B cell (primary cell): ENCODE data around the gene UNC13C. TPM values are rescaled to one million over a fixed set of nuclear protein-coding genes. Genes with fewer than 3 reads are reported as not detected.

Source experiments
- ATAC-seq: fragments of 200-7000 bp; cut with Tn5 transposase; one replicate; pipeline ENCODE4 v1.10.0; 2021; ENCODE audit warnings: low read depth, mild to moderate bottlenecking, moderate number of reproducible peaks, moderate library complexity
- CTCF ChIA-PET: fragments of 350-600 bp; sonication (Branson Sonifier 250); formaldehyde crosslinking; loops from one replicate; lab custom pipeline; 2021; ENCODE audit warnings: antibody characterized with exemption, inconsistent platforms; lab: Charles Lee
- POLR2A ChIA-PET: fragments of 350-600 bp; sonication (Branson Sonifier 250); formaldehyde crosslinking; loops from one replicate; lab custom pipeline; 2021; ENCODE audit warnings: antibody characterized with exemption; lab: Charles Lee
- DNase-seq: peaks from one replicate; pipeline ENCODE4 v3.0.0; 2013
- H2AFZ ChIP-seq: 2 replicates; pipeline ENCODE4 v1.6.1; 2012; ENCODE audit warnings: mild to moderate bottlenecking, low read depth, low read length; ENCODE audit not compliant: insufficient read depth, poor library complexity, severe bottlenecking
- H3K27ac ChIP-seq, 2 donors: 1 replicate in 1 of 2; 2 replicates in 1 of 2; pipeline ENCODE4 v1.5.1; 2012 to 2013; ENCODE audit warnings: low read length in 2 of 2, mild to moderate bottlenecking in 2 of 2, moderate library complexity in 1 of 2
- H3K27me3 ChIP-seq, 4 experiments: fragments of 200-600 bp in 1 of 4; sonication (generic) in 1 of 4; replicated peaks in 1 of 4; 1 replicate in 2 of 4; 2 replicates in 2 of 4; pipeline versions ENCODE4 v1.6.1 to v1.7.0; 2013 to 2016; ENCODE audit warnings: low read length in 3 of 4, mild to moderate bottlenecking in 2 of 4, mixed read lengths in 1 of 4, moderate library complexity in 1 of 4; ENCODE audit not compliant: insufficient read depth in 4 of 4, control insufficient read depth in 3 of 4; ENCODE audit errors: control extremely low read depth in 1 of 4
- H3K36me3 ChIP-seq, 2 experiments: replicated peaks in 1 of 2; 1 replicate in 1 of 2; 2 replicates in 1 of 2; pipeline versions ENCODE4 v1.6.1 to v1.7.1; 2013; ENCODE audit warnings: low read length in 1 of 2; ENCODE audit not compliant: insufficient read depth in 2 of 2, control insufficient read depth in 1 of 2; ENCODE audit errors: control extremely low read depth in 1 of 2, extremely low read depth in 1 of 2
- H3K4me1 ChIP-seq, 2 donors: fragments of 200-600 bp in 1 of 2; sonication (generic) in 1 of 2; 1 replicate in 1 of 2; 2 replicates in 1 of 2; pipeline versions ENCODE4 v1.5.1 to v1.6.1; 2013 to 2017; ENCODE audit warnings: low read length in 2 of 2; ENCODE audit not compliant: control insufficient read depth in 2 of 2, insufficient read depth in 2 of 2
- H3K4me2 ChIP-seq: replicated peaks from 2 replicates; pipeline ENCODE3; 2012; ENCODE audit warnings: mild to moderate bottlenecking, low read depth, low read length; ENCODE audit not compliant: poor library complexity, severe bottlenecking
- H3K4me3 ChIP-seq, 5 experiments: fragments of 200-600 bp in 1 of 5; sonication (generic) in 1 of 5; 1 replicate in 3 of 5; 2 replicates in 2 of 5; pipeline versions ENCODE4 v1.5.1 to v1.7.0; 2011 to 2016; ENCODE audit warnings: low read length in 4 of 5, mild to moderate bottlenecking in 4 of 5, low read depth in 2 of 5, control low read depth in 1 of 5, moderate library complexity in 1 of 5; ENCODE audit not compliant: insufficient read depth in 1 of 5; ENCODE audit errors: control extremely low read depth in 1 of 5, extremely low read depth in 1 of 5
- H3K79me2 ChIP-seq: fragments of 200-600 bp; sonication (generic); one replicate; pipeline ENCODE4 v1.6.0; 2016; ENCODE audit warnings: low read length; ENCODE audit not compliant: control insufficient read depth, insufficient read depth
- H3K9ac ChIP-seq: fragments of 200-600 bp; sonication (generic); 2 replicates; pipeline ENCODE4 v1.6.1; 2017; ENCODE audit warnings: mild to moderate bottlenecking, low read length, moderate library complexity
- H3K9me3 ChIP-seq, 3 donors: one replicate each; pipeline versions ENCODE4 v1.6.1 to v1.7.1; 2013; ENCODE audit warnings: low read length in 2 of 3; ENCODE audit not compliant: control insufficient read depth in 2 of 3, insufficient read depth in 1 of 3; ENCODE audit errors: control extremely low read depth in 1 of 3
- H4K20me1 ChIP-seq: 2 replicates; pipeline ENCODE4 v1.6.0; 2012; ENCODE audit warnings: mild to moderate bottlenecking, low read length; ENCODE audit not compliant: insufficient read depth, control insufficient read depth, poor library complexity, severe bottlenecking
- H3K27ac Mint-ChIP-seq: one replicate; pipeline ENCODE4 v1.8.0; 2021; ENCODE audit warnings: mixed read lengths
- H3K27me3 Mint-ChIP-seq: one replicate; pipeline ENCODE4 v1.8.0; 2021; ENCODE audit warnings: mixed read lengths
- H3K4me1 Mint-ChIP-seq: one replicate; pipeline ENCODE4 v1.8.0; 2021; ENCODE audit warnings: mixed read lengths
- H3K4me3 Mint-ChIP-seq: one replicate; pipeline ENCODE4 v1.8.0; 2021; ENCODE audit warnings: mixed read lengths
- H3K9me3 Mint-ChIP-seq: one replicate; pipeline ENCODE4 v1.8.0; 2022; ENCODE audit warnings: mixed read lengths; ENCODE audit not compliant: insufficient read depth
- CTCF ChIP-seq: fragments of 200-600 bp; IDR thresholded peaks from one replicate; pipeline ENCODE4 v1.8.0; 2022; ENCODE audit warnings: antibody characterized with exemption, mild to moderate bottlenecking
- EZH2 ChIP-seq: IDR thresholded peaks from 2 replicates; pipeline ENCODE4 v1.6.1; 2012; ENCODE audit warnings: borderline replicate concordance, low read depth, mild to moderate bottlenecking, moderate library complexity, low read length; ENCODE audit not compliant: insufficient read depth, poor library complexity, severe bottlenecking
- WGBS: methylation state at CpG from one replicate; pipeline ENCODE4 v1.1.5; 2013; ENCODE audit warnings: missing lambda C conversion rate; ENCODE audit not compliant: insufficient coverage; 5-methylcytosine and 5-hydroxymethylcytosine counted together
- intact Hi-C: fragments of 100-400 bp; cut with micrococcal nuclease; formaldehyde crosslinking; loops from one replicate; pipeline ENCODE4 v1.10.0; 2022
- polyA plus RNA-seq: library from polyadenylated mRNA; depleted of rRNA; stranded (reverse); fragments of >200 nt; gene quantifications from 2 replicates; pipeline ENCODE4 v1.2.3, GENCODE V29; 2012
- total RNA-seq, 2 donors: library from RNA; stranded (reverse); fragments of 120-200 nt in 1 of 2; gene quantifications; 1 replicate in 1 of 2; 2 replicates in 1 of 2; pipeline versions ENCODE4 v1.2.3 to v1.2.4, GENCODE V29; 2013 to 2022

The UNC13C gene
- total and polyA plus RNA-seq, 2 donors (not counting 1 experiment from before 2014, with no cell fraction given): not detected

DNA sequence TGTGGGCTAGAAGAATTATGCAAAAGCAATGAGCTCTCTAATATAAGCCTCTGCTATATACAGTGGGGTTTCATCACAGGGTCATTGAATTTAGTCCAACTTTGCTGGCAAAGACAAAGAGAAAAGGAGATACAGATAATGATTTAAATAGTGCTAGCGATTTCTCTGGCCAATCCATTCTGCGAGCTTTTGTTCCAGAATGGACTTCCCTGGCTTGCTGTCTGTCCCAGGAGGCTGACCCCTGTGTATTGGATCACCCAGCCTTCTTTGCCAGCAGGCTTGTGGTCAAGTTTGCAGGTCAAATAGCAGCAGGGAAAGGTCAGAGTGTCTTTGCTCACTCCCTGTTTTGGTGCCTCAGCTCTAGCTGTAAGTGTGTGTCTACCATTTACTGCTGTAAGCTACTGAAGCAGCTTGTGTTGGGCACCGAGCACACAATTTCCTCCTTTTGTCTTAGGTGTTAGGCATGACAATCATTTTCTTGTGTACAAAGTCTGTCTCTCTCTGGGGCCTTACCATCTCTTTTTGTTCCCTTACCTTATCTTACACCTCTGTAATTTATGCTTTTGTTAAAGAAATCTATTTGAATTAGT, 55.7 kb downstream of the UNC13C start:
- H3K9ac ChIP-seq: no peak overlapping the region
- POLR2A ChIA-PET: no interaction called here
- Mint-ChIP-seq H3K4me1 (no peaks in the 10 kb centered on the region), H3K27ac (no peak overlapping the region), H3K27me3 (no peaks in the 10 kb centered on the region), H3K9me3 (peaks cover 3% of the 10 kb centered on the region), H3K4me3 (no peak overlapping the region)
- no peaks in the 10 kb centered on the region for H3K27me3 ChIP-seq
- no peaks in the 10 kb centered on the region for H3K36me3 ChIP-seq
- no peak overlapping the region for H2AFZ ChIP-seq
- H4K20me1 ChIP-seq: no peaks in the 10 kb centered on the region
- H3K79me2 ChIP-seq: no peaks in the 10 kb centered on the region
- 92% methylated on average over 3 of the region's 3 CpGs for WGBS
- no peak overlapping the region for H3K4me2 ChIP-seq
- no peaks in the 10 kb centered on the region for H3K4me1 ChIP-seq
- CTCF ChIA-PET: no interaction called here
- H3K27ac ChIP-seq: no peak overlapping the region
- H3K4me3 ChIP-seq: no peak overlapping the region
- H3K9me3 ChIP-seq: no peaks in the 10 kb centered on the region
- ATAC-seq: no peak
- TF ChIP-seq EZH2: no peak
- intact Hi-C loops: no loop called here
- no peak for DNase-seq

GRCh38 chr15:54035616-54036015, 57.4 kb downstream of the UNC13C start:
- H3K4me1 ChIP-seq: no peaks in the 10 kb centered on the region
- 83% methylated on average over 6 of the region's 7 CpGs for WGBS
- Mint-ChIP-seq H3K9me3 (peaks cover 3% of the 10 kb centered on the region), H3K27ac (no peak overlapping the region), H3K4me1 (no peaks in the 10 kb centered on the region), H3K27me3 (no peaks in the 10 kb centered on the region), H3K4me3 (no peak overlapping the region)
- H3K9ac ChIP-seq: no peak overlapping the region
- no peaks in the 10 kb centered on the region for H3K9me3 ChIP-seq
- no peak overlapping the region for H2AFZ ChIP-seq
- intact Hi-C loops: no loop called here
- no peak for TF ChIP-seq EZH2
- TF ChIP-seq CTCF: no peak
- no peaks in the 10 kb centered on the region for H3K79me2 ChIP-seq
- CTCF ChIA-PET: no interaction called here
- ATAC-seq (no peak), DNase-seq (no peak)
- H3K27ac ChIP-seq: no peak overlapping the region
- H3K4me3 ChIP-seq: no peak overlapping the region
- no peaks in the 10 kb centered on the region for H3K36me3 ChIP-seq
- H3K4me2 ChIP-seq: no peak overlapping the region
- H3K27me3 ChIP-seq: no peaks in the 10 kb centered on the region
- H4K20me1 ChIP-seq: no peaks in the 10 kb centered on the region
- POLR2A ChIA-PET: no interaction called here
